Activated effector memory CD4-positive, alpha-beta T cell treated with anti-CD3 and anti-CD28 coated beads, Interleukin-2, amount 50 U/mL, for 16 hours (primary cell): ENCODE measurements around the gene STARD7.
"Not testable (repeated sequence)": the region's sequence is repeated elsewhere in the genome, so short reads cannot be mapped to it uniquely, and the experiment has no call there.

ENCODE experiments used
- DNase-seq: peaks from one replicate; pipeline ENCODE4 v3.0.0-alpha.2; 2020

The STARD7 gene

GRCh38 chr2:96233880-96234316 lies 25.3 kb upstream of the STARD7 start:
- no peak for DNase-seq

DNA sequence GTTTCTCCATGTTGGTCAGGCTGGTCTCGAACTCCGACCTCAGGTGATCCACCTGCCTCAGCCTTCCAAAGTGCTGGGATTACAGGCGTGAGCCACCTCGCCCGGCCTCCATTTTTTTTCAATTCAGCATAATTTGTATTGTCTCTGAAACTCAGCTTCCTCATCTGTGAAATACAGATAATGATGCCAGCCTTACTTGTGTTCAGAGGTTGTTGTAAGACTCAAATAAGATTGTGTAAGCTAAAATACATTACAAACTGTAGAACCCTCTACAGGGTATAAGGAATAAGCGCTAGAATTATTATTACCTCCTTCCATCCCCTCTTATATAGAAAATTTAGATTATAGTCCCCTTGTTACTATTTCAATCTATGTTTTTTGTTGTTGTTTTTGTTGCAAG lies 24.8 kb upstream of the STARD7 start:
- DNase-seq, result no peak

DNA sequence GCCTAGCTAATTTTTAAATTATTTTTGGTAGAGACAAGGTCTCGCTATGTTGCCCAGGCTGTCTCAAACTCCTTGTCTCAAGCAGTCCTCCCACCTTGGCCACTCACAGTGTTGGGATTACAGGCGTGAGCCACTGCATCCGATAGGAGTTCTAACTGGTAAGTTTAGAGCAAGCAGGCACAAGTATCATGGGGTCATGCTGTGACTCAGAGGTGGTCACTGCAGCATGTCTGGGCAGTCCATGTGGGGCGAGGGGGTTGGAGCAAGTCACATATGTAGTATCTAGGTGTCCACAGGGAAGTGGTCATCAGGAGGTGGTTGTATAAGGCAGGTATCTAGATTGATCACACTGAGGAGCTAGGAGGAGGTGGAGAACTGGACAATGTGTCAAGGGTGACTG lies 22.7 kb upstream of the STARD7 start:
- no peak for DNase-seq

- DNase-seq, result no peak
Observed at GRCh38 chr2:96225016-96225533, 16.4 kb upstream of the STARD7 start.

DNA sequence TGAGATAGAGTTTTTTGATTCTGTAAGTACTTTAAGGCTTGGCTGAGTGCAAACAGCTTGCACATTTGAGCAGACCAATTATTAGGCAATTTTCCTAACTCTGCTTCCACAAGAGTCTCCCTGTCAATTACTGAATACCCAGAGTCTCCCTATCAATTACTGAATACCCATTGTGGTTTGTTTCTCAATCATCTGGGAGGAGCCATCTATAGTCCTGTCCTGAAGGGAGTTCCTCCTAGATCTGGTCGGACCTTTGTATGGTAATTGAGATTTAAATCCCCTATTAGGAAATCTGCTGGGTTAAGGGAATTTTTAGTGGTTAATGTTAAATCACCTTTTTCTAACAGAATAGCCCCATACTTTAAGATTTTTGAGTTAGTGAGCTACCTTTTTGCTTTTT lies 12.5 kb upstream of the STARD7 start:
- not testable (repeated sequence) for DNase-seq

GRCh38 chr2:96219959-96220358 lies 11.3 kb upstream of the STARD7 start:
- DNase-seq, result not testable (repeated sequence)

DNA sequence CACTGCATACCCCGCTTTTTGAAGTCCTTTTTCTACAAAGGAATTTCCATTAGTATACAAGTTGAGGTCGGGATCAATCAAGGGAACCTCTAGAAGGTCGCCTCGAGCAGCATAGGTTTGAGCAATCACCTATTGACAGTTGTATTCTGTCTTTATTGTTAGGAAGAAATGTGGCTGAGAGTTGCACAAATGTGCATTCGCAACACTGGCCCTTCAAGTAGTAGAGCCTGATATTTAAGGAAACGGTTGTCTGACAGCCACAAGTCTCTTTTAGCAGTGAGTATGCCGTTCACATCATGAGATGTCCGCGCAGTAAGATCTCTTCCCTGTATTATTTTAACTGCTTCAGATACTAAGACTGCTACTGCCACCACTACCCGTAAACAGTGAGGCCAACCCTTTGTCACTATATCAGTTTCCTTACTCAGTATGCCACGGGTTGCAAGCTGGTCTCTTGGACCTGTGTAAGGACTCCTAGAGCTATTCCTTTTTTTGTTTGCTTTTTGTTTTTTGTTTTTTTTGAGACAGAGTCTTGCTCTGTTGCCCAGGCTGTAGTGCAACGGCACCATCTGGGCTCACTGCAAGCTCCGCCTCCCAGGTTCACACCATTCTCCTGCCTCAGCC lies 10.0 kb upstream of the STARD7 start:
- no peak for DNase-seq

DNA sequence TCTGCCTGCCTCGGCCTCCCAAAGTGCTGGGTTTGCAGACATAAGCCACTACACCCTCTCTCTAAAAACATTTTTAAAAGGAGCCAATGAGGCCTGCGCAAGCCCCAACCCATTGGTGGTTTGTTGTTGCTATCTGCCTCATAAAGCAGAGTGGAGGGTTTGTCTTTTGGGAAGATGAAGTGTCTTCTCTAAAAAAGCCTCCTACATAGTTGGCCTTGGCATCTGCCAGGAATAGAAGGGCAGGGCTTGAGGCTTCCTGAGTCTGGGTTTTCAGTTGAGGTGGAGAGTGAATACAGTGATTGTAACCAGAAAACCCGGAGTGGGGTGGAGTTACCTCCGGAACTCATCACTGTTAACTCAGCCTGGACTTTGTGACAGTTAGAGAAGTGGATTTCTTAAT lies 5.9 kb upstream of the STARD7 start:
- DNase-seq, result no peak

- DNase-seq, result no peak
Observed at GRCh38 chr2:96213379-96213778, 4.8 kb upstream of the STARD7 start.

DNA sequence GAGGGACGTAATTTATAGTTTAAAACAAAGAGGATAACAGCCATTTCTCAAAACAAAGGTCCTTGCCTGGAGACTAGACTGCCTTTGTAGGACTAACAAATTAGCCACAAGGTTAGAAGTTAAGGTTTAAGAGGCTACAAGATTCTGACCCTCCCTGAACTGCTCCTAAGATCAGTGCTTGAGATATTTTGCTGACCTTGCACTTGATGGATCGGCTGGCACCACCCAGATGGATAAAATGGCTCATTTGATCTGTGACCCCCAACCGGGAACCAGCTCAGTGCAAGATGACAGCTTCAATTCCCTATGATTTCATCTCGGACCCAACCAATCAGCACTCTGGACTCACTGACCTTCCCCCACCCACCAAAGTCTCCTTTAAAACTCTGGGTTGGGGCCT lies 3.7 kb upstream of the STARD7 start:
- DNase-seq, result no peak

DNA sequence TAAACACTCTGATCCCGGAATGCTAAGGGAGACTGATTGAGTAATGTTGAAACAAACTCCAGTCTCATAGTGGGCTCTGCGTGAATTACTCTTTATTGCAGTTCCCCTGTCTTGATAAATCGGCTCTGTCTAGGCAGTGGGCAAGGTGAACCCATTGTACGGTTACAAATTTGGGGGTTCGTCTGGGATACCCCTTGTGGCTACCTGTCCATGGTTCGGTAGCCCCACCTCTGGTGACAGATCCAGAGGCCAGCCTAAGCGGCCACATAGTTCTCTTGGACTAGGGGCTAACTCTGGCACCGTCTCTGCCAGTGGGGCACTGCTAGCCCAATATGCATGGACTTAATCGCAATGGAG lies 1.1 kb upstream of the STARD7 start:
- no peak for DNase-seq

DNA sequence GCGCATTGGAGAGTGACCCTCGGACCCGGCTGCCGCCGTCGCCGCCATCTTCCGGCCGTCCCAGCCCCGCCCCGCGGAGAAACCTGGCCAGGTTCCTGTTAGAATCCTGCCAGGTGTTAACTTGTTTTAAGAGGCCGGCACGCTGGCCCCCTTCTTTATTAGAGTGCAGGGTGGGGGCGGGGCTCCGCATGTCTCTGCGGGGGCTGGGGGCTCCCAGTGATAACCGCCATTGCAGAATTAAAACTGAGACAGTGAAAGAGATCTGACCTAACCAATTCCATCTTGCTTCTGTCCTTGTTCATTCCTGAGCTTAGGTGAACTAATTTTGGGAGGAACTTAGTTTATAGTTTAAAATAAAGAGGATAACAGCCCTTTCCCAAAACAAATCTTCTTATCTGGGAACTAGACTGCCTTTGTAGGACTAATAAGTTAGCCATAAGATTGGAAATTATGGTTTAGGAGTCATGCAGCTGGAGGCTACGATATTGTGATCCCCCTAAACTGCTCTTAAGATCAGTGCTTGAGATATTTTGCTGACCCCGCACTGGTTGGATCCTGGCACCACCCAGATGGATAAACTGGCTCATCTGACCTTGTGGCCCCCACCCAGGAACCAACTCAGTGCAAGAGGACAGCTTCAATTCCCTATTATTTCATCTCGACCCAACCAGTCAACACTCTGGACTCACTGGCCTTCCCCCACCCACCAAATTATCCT lies 543 bp upstream of the STARD7 start:
- DNase-seq, result no peak

DNA sequence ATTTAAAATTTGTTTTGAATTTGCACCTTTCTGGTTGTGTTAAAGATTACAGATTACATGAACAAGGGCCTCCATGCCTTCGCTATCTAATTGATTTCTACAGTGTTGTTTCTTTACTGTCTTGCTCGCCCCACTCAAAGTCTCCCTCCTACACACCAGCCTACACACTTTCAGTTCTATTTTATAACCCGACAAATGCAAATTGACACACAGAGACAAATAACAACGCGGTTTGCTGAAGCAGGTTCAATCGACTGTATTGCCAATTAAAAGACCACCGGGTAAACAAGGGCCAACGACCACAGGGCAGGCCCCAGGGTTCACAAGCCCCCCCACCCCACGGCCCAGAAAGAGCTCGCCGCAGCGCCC lies 869 bp downstream of the STARD7 start:
- DNase-seq, result no peak

- peak; percentile 63 for DNase-seq
Observed at GRCh38 chr2:96207073-96207773, 1.4 kb downstream of the STARD7 start.

DNA sequence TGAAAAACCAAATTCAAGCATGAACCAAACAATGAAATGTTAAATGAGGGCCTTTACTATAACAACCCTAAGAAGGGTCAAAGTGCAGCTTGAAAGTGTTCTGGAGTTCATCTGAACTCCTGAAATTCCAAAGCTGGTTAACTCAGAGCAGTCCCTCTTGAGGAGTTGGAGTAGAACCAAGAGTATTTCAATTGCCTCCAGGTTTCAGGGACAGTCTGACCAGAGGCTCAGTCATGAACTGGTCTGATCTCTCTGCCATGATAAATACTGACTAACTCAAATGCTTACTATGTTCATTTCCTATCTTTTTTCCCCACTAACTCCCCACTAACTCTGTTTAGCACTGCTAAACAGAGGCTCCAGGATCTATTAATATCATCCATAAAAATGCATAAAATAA lies 2.7 kb downstream of the STARD7 start:
- no peak for DNase-seq

DNA sequence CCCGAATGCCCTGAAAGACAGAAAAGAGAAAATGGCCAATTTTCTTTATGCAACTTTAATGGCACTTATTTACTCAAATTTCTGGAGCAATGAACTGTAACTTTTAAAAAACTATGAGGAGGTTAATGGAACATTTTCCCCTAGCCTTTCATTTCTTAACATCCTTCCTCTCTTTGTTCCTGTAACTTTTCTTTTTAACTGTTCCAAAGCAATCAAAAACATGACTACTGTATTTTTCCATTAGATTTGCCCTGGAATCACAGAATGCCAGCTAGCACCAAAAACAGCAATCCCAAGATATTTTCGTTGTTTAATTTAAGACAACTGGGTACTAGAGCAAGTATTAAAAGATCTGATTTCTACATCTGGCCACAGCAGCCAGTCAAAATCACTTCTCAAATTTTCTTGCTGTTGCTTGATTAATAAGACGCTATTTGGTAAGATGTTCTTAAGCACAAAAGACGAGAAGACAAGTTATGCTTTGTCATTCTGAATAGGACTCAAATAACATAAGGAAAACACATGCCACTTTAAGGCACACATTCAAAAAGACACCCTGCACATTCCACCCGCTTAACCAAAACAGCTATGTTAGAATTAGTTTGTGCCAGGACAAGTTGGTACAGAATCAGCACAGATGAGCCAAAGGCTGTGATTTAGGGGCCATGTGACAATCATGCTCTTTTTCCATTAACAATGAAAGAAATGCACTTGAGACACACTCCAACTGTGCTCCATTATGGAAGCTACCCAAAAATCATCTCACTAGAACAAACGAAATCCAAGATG lies 3.6 kb downstream of the STARD7 start:
- DNase-seq, result no peak

DNA sequence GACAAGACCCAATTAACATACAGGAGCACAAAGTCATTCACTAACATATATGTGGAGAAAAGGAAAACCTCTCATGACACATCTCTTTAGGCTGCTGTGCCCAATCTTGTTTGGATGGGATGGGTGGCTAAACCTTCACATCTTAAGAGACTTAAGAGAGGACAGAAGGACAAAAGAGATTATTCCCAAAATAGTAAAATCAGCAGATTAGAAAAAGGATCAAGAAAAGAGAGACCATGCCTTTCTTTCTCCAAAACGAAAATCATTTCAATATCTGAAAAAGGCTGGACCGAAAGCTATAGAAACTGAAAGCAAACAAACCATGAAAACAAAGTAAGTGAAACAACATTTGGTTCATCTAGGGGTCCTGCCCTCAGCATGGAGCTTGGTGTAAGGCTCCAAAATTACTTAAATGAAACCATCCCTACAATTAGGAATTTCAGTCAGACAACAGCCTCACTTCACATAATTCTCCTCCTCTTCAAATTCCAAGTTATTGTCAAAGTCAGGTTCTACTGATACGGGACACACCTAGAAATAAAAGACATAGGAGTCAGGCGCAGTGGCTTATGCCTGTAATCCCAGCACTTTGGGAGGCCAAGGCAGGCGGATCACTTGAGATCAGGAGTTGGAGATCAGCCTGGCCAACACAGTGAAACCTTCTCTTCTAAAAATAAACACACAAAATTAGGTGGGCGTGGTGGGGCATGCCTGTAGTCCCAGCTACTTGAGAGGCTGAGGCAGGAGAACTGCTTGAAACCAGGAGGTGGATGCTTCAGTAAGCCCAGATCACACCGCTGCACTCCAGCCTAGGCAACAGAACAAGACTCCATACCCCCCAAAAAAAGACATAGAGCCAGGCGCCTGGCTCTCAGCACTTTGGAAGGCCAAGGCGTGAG lies 5.2 kb downstream of the STARD7 start:
- no peak for DNase-seq

- no peak for DNase-seq
Observed at GRCh38 chr2:96202152-96202854, 6.3 kb downstream of the STARD7 start.

DNA sequence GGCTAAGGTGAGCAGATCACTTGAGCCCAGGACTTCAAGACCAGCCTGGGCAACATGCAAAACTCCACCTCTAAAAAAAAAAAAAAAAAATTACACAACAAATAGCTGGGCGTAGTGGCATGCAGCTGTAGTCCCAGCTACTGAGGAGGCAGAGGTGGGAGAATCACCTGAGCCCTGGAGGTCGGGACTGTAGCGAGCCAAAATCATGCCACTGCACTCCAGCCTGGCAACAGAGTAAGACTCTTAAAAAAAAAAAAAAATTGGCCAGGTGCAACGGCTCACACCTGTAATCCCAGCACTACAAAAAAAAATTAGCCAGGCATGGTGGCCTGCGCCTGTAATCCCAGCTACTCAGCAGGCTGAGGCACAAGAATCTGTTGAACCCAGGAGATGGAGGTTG lies 7.3 kb downstream of the STARD7 start:
- no peak for DNase-seq

GRCh38 chr2:96198921-96199320 lies 9.7 kb downstream of the STARD7 start:
- DNase-seq, result no peak

DNA sequence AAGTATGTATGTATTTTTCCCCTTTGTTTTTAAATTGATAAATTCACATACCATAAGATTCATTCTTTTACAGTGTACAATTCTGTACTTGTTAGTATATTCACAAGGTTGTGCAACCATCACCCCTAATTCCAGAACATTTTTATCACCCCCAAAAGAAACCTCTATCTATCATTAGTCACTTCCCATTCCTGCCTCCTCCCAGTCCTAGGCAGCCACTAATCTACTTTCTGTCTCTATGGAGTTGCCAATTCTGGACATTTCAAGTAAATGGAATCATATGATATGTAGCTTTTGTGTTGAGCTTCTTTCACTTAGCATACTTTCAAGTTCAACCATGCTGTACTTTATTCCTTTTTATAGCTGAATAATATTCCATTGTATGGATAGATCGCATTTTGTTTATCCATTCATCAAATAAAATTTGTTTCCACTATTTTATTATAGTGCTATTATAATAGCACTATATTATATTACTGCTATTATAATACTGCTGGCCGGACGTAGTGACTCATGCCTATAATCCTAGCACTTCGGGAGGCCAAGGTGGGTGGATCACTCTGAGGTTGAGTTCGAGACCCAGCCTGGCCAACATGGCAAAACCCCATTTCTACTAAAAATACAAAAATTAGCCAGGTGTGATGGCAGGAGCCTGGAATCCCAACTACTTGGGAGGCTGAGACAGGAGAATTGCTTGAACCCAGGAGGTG lies 10.9 kb downstream of the STARD7 start:
- DNase-seq, result no peak
